ENCODE measurements around the gene LPAR3. TPM values are rescaled to one million over a fixed set of nuclear protein-coding genes. Genes with fewer than 3 reads are reported as not detected.

The LPAR3 gene
- total and polyA plus RNA-seq, 2 of the 4 experiments (the other 2 are of a cell fraction) = 0.09 to 0.18 TPM

DNA sequence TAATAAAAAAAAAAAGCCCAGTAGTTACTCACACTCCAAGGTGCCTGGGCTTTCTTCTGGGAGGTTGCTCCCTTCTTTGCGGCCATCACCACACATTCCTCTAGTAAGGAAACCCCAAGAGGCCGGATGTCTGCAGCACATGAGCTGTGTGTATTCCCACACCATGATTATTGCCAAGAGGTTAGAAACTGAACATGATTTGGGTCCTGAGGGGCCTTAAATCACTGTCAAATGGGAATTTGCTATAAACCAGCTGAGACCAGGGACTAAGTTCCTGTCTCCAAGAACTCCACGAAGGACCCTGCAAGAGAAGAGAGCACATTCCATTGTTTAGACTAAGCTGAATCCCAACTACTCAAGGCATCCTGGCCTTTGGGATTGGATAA, 117.5 kb downstream of the LPAR3 start:
- no peak overlapping the region for H3K4ac ChIP-seq (ENCODE audit: low read depth, low read length)
- peaks cover 8% of the 10 kb centered on the region for H3K27me3 ChIP-seq (ENCODE audit: control insufficient read depth, insufficient read depth, low read length)
- intact Hi-C loops (cut with micrococcal nuclease) (no loop called here), in situ Hi-C loops (cut with MboI; ENCODE audit: low sequenced_read_pairs) (loop anchor here (10.0 kb wide), 1 partner anchor 851 kb away; no protein-coding TSS in a partner anchor), dilution Hi-C loops (cut with HindIII; ENCODE audit: low sequenced_read_pairs, unreplicated experiment) (no loop called here)
- H4K5ac ChIP-seq (ENCODE audit: low read depth, low read length) = no peak overlapping the region
- no peak overlapping the region for H3K27ac ChIP-seq (ENCODE audit: insufficient read depth, low read length)
- H4K20me1 ChIP-seq (ENCODE audit: insufficient read depth, low read length) = no peaks in the 10 kb centered on the region
- no peak overlapping the region for H2AFZ ChIP-seq (replicated peaks; ENCODE audit: low read length, poor library complexity)
- no peak overlapping the region for H2AK9ac ChIP-seq (replicated peaks; ENCODE audit: low read depth, low read length, poor library complexity)
- H3K79me1 ChIP-seq (ENCODE audit: low read depth in 1 of 2, low read length in 2 of 2) = no peaks in the 10 kb centered on the region
- no peak overlapping the region for H3K4me3 ChIP-seq (ENCODE audit: insufficient read depth, low read depth, low read length)
- BruUV-seq (replicated peaks) = no TSS peak
- no peak overlapping the region for H3K23ac ChIP-seq (ENCODE audit: low read depth, low read length)
- no peak for DNase-seq
- no peaks in the 10 kb centered on the region for H3K36me3 ChIP-seq (ENCODE audit: control insufficient read depth, insufficient read depth, low read length)
- H4K91ac ChIP-seq (ENCODE audit: insufficient read depth, low read depth, low read length) = no peak overlapping the region
- H2AK5ac ChIP-seq (ENCODE audit: low read depth, low read length) = no peak overlapping the region
- no peaks in the 10 kb centered on the region for H3K9me3 ChIP-seq (ENCODE audit: control insufficient read depth, insufficient read depth, low read length)
- no peak overlapping the region for H3K4me2 ChIP-seq (ENCODE audit: low read depth, low read length)
- ChIA-PET POLR2A (ENCODE audit: unreplicated experiment) (no interaction called here), CTCF (interaction anchor here (1.1 kb wide), 1 partner anchor 22 kb away, joined by 3 read pairs; no protein-coding TSS in a partner anchor)
- H2BK5ac ChIP-seq (ENCODE audit: low read depth, low read length, poor library complexity, severe bottlenecking) = no peak overlapping the region
- H3K18ac ChIP-seq (ENCODE audit: low read depth, low read length) = no peak overlapping the region
- H3K9ac ChIP-seq (ENCODE audit: low read depth, low read length) = no peak overlapping the region
- H3K56ac ChIP-seq (ENCODE audit: extremely low read depth, insufficient read depth, low read length) = no peak overlapping the region
- no peak for TF ChIP-seq RFX5 (IDR thresholded peaks at IDR 0.05; ENCODE audit: low read depth, low read length)
- TF ChIP-seq BHLHE40 (IDR thresholded peaks at IDR 0.05; ENCODE audit: low read depth, low read length) = no peak
- no peak for TF ChIP-seq CHD1 (IDR thresholded peaks at IDR 0.05; ENCODE audit: low read depth, low read length)
- TF ChIP-seq MXI1 (IDR thresholded peaks at IDR 0.05; ENCODE audit: borderline replicate concordance, low read depth, low read length) = no peak
- no peak for TF ChIP-seq MAFK (IDR thresholded peaks at IDR 0.05; ENCODE audit: low read depth, low read length)
- TF ChIP-seq SMC3 (IDR thresholded peaks at IDR 0.05; ENCODE audit: low read depth, low read length) = no peak
- no peak for TF ChIP-seq MAZ (IDR thresholded peaks at IDR 0.05; ENCODE audit: borderline replicate concordance, low read depth, low read length)
- TF ChIP-seq, protein P1, sequence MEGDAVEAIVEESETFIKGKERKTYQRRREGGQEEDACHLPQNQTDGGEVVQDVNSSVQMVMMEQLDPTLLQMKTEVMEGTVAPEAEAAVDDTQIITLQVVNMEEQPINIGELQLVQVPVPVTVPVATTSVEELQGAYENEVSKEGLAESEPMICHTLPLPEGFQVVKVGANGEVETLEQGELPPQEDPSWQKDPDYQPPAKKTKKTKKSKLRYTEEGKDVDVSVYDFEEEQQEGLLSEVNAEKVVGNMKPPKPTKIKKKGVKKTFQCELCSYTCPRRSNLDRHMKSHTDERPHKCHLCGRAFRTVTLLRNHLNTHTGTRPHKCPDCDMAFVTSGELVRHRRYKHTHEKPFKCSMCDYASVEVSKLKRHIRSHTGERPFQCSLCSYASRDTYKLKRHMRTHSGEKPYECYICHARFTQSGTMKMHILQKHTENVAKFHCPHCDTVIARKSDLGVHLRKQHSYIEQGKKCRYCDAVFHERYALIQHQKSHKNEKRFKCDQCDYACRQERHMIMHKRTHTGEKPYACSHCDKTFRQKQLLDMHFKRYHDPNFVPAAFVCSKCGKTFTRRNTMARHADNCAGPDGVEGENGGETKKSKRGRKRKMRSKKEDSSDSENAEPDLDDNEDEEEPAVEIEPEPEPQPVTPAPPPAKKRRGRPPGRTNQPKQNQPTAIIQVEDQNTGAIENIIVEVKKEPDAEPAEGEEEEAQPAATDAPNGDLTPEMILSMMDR (conservative IDR thresholded peaks at IDR 0.05; ENCODE audit: low read depth, low read length) = no peak
- TF ChIP-seq RAD21 (IDR thresholded peaks at IDR 0.05; ENCODE audit: low read length) = no peak
- TF ChIP-seq, protein P2, sequence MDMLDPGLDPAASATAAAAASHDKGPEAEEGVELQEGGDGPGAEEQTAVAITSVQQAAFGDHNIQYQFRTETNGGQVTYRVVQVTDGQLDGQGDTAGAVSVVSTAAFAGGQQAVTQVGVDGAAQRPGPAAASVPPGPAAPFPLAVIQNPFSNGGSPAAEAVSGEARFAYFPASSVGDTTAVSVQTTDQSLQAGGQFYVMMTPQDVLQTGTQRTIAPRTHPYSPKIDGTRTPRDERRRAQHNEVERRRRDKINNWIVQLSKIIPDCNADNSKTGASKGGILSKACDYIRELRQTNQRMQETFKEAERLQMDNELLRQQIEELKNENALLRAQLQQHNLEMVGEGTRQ (IDR thresholded peaks at IDR 0.05; ENCODE audit: low read depth, low read length) = no peak
- no CpG with 5 or more reads among the region's 3 CpGs for WGBS, 2 experiments (ENCODE audit: extremely low coverage in 2 of 2, insufficient read length in 1 of 2)
- H3K14ac ChIP-seq (replicated peaks; ENCODE audit: low read depth, low read length) = no peak overlapping the region
- no peaks in the 10 kb centered on the region; the same call in 1 of the 2 replicates for H3K9me1 ChIP-seq (ENCODE audit: insufficient read depth, low read length)
- ATAC-seq (ENCODE audit: low read depth) = no peak
- H3K4me1 ChIP-seq (ENCODE audit: control insufficient read depth, insufficient read depth, low read length) = no peaks in the 10 kb centered on the region
- no peak overlapping the region for H2BK15ac ChIP-seq (ENCODE audit: low read depth, low read length)
- H4K8ac ChIP-seq (ENCODE audit: low read depth in 2 of 2, low read length in 2 of 2) = no peak overlapping the region
- H2BK120ac ChIP-seq (ENCODE audit: low read depth, low read length) = no peak overlapping the region
- H2BK20ac ChIP-seq (ENCODE audit: low read depth, low read length) = no peak overlapping the region

Data from IMR-90 (cell line).